ENCODE data around the gene ANAPC2. TPM values are rescaled to one million over a fixed set of nuclear protein-coding genes. Genes with fewer than 3 reads are reported as not detected.
A peak's percentile ranks its signal among the peaks of the same experiment; 100 is the strongest.

ANAPC2 gene
- total and polyA plus RNA-seq, 8 donors: 42.1 to 58.8 (median 44.4) TPM

GRCh38 chr9:137171149-137171900 lies 17.0 kb downstream of the ANAPC2 start:
- Histone ChIP-seq H3K4me1 (peaks cover 8 to 22% of the 10 kb centered on the region in 2 donors), H3K9me3 (no peaks in the 10 kb centered on the region), H3K36me3 (no peaks in the 10 kb centered on the region), H3K4me3 (no peak overlapping the region), H3K27ac (no peak overlapping the region), H3K27me3 (peaks cover 46 to 97% of the 10 kb centered on the region in 2 donors)
- intact Hi-C loops (cut with DNase I): no loop called here
- DNase-seq: no peak
- no peak for ATAC-seq
- TF ChIP-seq CTCF (IDR thresholded peaks at IDR 0.05): no peak

GRCh38 chr9:137170486-137171148 lies 17.7 kb downstream of the ANAPC2 start:
- no peak for TF ChIP-seq CTCF (IDR thresholded peaks at IDR 0.05)
- intact Hi-C loops (cut with DNase I): no loop called here
- Histone ChIP-seq H3K27me3 (peaks cover 53 to 100% of the 10 kb centered on the region in 2 donors), H3K4me3 (no peak overlapping the region), H3K27ac (no peak overlapping the region), H3K4me1 (peaks cover 8 to 22% of the 10 kb centered on the region in 2 donors), H3K36me3 (no peaks in the 10 kb centered on the region), H3K9me3 (no peaks in the 10 kb centered on the region)
- ATAC-seq (no peak), DNase-seq (no peak)

GRCh38 chr9:137169896-137170358 lies 18.4 kb downstream of the ANAPC2 start, which contains the start of gene LRRC26:
Gene LRRC26, minus strand, starts transcription at chr9:137170051. Its CDS starts 108 bp downstream, at chr9:137169943.
- peaks cover 58 to 100% of the 10 kb centered on the region in 2 donors for H3K27me3 ChIP-seq
- peaks cover 8 to 22% of the 10 kb centered on the region in 2 donors for H3K4me1 ChIP-seq
- TF ChIP-seq CTCF (IDR thresholded peaks at IDR 0.05): no peak
- peak within 1 kb of the TSS; percentile 13 to 29 for H3K4me3 ChIP-seq
- intact Hi-C loops (cut with DNase I): no loop called here
- H3K9me3 ChIP-seq: no peaks in the 10 kb centered on the region
- no peak within 1 kb of the TSS for H3K27ac ChIP-seq
- no peaks in the 10 kb centered on the region for H3K36me3 ChIP-seq
- no peak for ATAC-seq
- DNase-seq: no peak

GRCh38 chr9:137168904-137169856 lies 19.2 kb downstream of the ANAPC2 start:
- DNase-seq (peak in 2 of 4 donors; percentile 35 to 57), ATAC-seq (peak; percentile 61)

More at GRCh38 chr9:137168904-137169856, 19.2 kb downstream of the ANAPC2 start:
- Histone ChIP-seq H3K4me1 (peaks cover 8 to 22% of the 10 kb centered on the region in 2 donors), H3K36me3 (no peaks in the 10 kb centered on the region), H3K4me3 (peak overlapping the region; percentile 13 to 29), H3K9me3 (no peaks in the 10 kb centered on the region), H3K27me3 (peaks cover 65 to 100% of the 10 kb centered on the region in 2 donors), H3K27ac (no peak overlapping the region)
- no peak for TF ChIP-seq CTCF (IDR thresholded peaks at IDR 0.05)
- intact Hi-C loops (cut with DNase I): no loop called here

Data from left lung (tissue), 10 donors.